GM12878 (cell line): ENCODE results near the gene TFAP2B. TPM values are rescaled to one million over a fixed set of nuclear protein-coding genes. Genes with fewer than 3 reads are reported as not detected.

Experiments
- ATAC-seq: fragments of 200-7000 bp; cut with Tn5 transposase; 3 replicates; pipeline ENCODE4 v1.9.1; 2020; ENCODE audit warnings: mild to moderate bottlenecking, moderate library complexity
- BruUV-seq: library from RNA; stranded (reverse); fragments of 400-500 nt; replicated peaks from 2 replicates; lab custom pipeline; 2021; lab: Mats Ljungman, UMichigan
- CTCF ChIA-PET: fragments of 300-600 bp; sonication (Branson Sonifier 250); formaldehyde crosslinking; extraction: SDS; loops from one replicate; lab custom pipeline; 2021; ENCODE audit warnings: inconsistent platforms; lab: Yijun Ruan, JAX
- POLR2A ChIA-PET: fragments of 350-600 bp; formaldehyde crosslinking; extraction: SDS; loops from one replicate; lab custom pipeline; 2021; ENCODE audit warnings: inconsistent platforms; lab: Charles Lee
- RAD21 ChIA-PET: fragments of 300-600 bp; sonication (Branson Sonifier 250); formaldehyde crosslinking; loops from one replicate; lab custom pipeline; 2023; ENCODE audit warnings: antibody characterized with exemption; ENCODE audit not compliant: unreplicated experiment; lab: Charles Lee
- SMC1A ChIA-PET: fragments of 300-600 bp; sonication (Branson Sonifier 250); formaldehyde crosslinking; loops from one replicate; lab custom pipeline; 2023; ENCODE audit not compliant: unreplicated experiment, uncharacterized antibody; lab: Charles Lee
- DNase-seq: peaks from one replicate; pipeline ENCODE4 v3.0.0-alpha.2; 2011; ENCODE audit warnings: low read depth, low spot score
- FAIRE-seq: peaks from 3 replicates; lab custom pipeline; 2011; peaks lifted over from hg19 to GRCh38; lab: Jason Lieb, UNC
- H2AFZ ChIP-seq: 2 replicates; pipeline ENCODE4 v1.6.0; 2011; ENCODE audit warnings: low read depth, low read length, control low read depth; ENCODE audit not compliant: control insufficient read depth
- H3K27ac ChIP-seq: 2 replicates; pipeline ENCODE4 v1.5.1; 2011; ENCODE audit warnings: control low read depth; ENCODE audit not compliant: control insufficient read depth, insufficient read depth
- H3K27me3 ChIP-seq, 2 experiments: replicated peaks in 1 of 2; 2 replicates each; pipeline versions ENCODE4 v1.6.0 to v1.6.1; 2011; ENCODE audit warnings: low read length in 1 of 2; ENCODE audit not compliant: control insufficient read depth in 2 of 2, insufficient read depth in 2 of 2
- H3K36me3 ChIP-seq, 2 experiments: 2 replicates each; pipeline ENCODE4 v1.5.1; 2011; ENCODE audit warnings: low read length in 1 of 2; ENCODE audit not compliant: control insufficient read depth in 2 of 2, insufficient read depth in 2 of 2
- H3K4me1 ChIP-seq: 2 replicates; pipeline ENCODE4 v1.6.1; 2011; ENCODE audit warnings: mild to moderate bottlenecking, low read length, moderate library complexity, mixed read lengths; ENCODE audit not compliant: control insufficient read depth, insufficient read depth
- H3K4me2 ChIP-seq: 2 replicates; pipeline ENCODE4 v1.6.0; 2011; ENCODE audit warnings: control low read depth; ENCODE audit not compliant: control insufficient read depth, insufficient read depth
- H3K4me3 ChIP-seq: fragments of 200-600 bp; sonication (generic); 2 replicates; pipeline ENCODE4 v1.5.1; 2016
- H3K79me2 ChIP-seq: 2 replicates; pipeline ENCODE4 v1.6.0; 2011; ENCODE audit warnings: low read length; ENCODE audit not compliant: control insufficient read depth, insufficient read depth
- H3K9ac ChIP-seq: 2 replicates; pipeline ENCODE4 v1.8.0; 2011; ENCODE audit warnings: low read length, control low read depth, mixed read lengths; ENCODE audit not compliant: control insufficient read depth, insufficient read depth
- H3K9me3 ChIP-seq: replicated peaks from 3 replicates; pipeline ENCODE4 v1.5.1; 2011; ENCODE audit warnings: mild to moderate bottlenecking, low read length; ENCODE audit not compliant: control insufficient read depth, insufficient read depth
- H4K20me1 ChIP-seq: 2 replicates; pipeline ENCODE4 v1.6.0; 2011; ENCODE audit not compliant: control insufficient read depth, insufficient read depth
- BCLAF1 ChIP-seq: fragments of 450-650 bp; IDR thresholded peaks from 2 replicates; pipeline ENCODE4 v1.6.1; 2017; ENCODE audit warnings: antibody characterized with exemption, mild to moderate bottlenecking, moderate library complexity
- CHD1 ChIP-seq: IDR thresholded peaks from 2 replicates; pipeline ENCODE4 v1.6.1; 2012; ENCODE audit warnings: low read depth, low read length, improper control_type of control experiment
- FOXM1 ChIP-seq: IDR thresholded peaks from 2 replicates; pipeline ENCODE4 v1.6.1; 2012; ENCODE audit warnings: low read depth, mild to moderate bottlenecking, inconsistent platforms, low read length, moderate library complexity
- MTA2 ChIP-seq: fragments of 450-650 bp; IDR thresholded peaks from 2 replicates; pipeline ENCODE4 v1.6.1; 2016; ENCODE audit warnings: low read depth, mild to moderate bottlenecking, moderate library complexity
- MYC ChIP-seq: IDR thresholded peaks from 2 replicates; pipeline ENCODE4 v1.6.1; 2011; ENCODE audit warnings: mild to moderate bottlenecking, low read length, moderate library complexity, inconsistent platforms; ENCODE audit not compliant: insufficient read depth, insufficient replicate concordance, insufficient read length, severe bottlenecking
- NR2C2 ChIP-seq: IDR thresholded peaks from 2 replicates; pipeline ENCODE4 v1.6.1; 2011; ENCODE audit warnings: borderline replicate concordance, low read depth; ENCODE audit not compliant: control insufficient read depth, insufficient read length
- PAX5 ChIP-seq: IDR thresholded peaks from 2 replicates; pipeline ENCODE4 v1.6.1; 2011; ENCODE audit warnings: low read depth, low read length, borderline replicate concordance
- RELB ChIP-seq: fragments of 450-650 bp; IDR thresholded peaks from 2 replicates; pipeline ENCODE4 v1.6.1; 2017; ENCODE audit warnings: low read depth, mild to moderate bottlenecking, moderate library complexity
- SMARCA5 ChIP-seq: fragments of 450-650 bp; IDR thresholded peaks from 2 replicates; pipeline ENCODE4 v1.6.1; 2017; ENCODE audit warnings: mild to moderate bottlenecking
- SPI1 ChIP-seq: IDR thresholded peaks from 2 replicates; pipeline ENCODE4 v1.6.1; 2011; ENCODE audit warnings: low read depth, mild to moderate bottlenecking, low read length, moderate library complexity, borderline replicate concordance; ENCODE audit not compliant: insufficient read depth
- YY1 ChIP-seq: IDR thresholded peaks from 2 replicates; pipeline ENCODE4 v1.6.1; 2011; ENCODE audit warnings: low read depth, mild to moderate bottlenecking, low read length
- ZNF592 ChIP-seq: fragments of 450-650 bp; IDR thresholded peaks from 2 replicates; pipeline ENCODE4 v1.6.1; 2017; ENCODE audit warnings: mild to moderate bottlenecking, moderate library complexity
- WGBS: methylation state at CpG from one replicate; pipeline ENCODE4 v1.1.6; 2016; ENCODE audit warnings: low lambda C conversion rate; ENCODE audit not compliant: insufficient replicate concordance, insufficient coverage; ENCODE audit errors: missing lambda C conversion rate; 5-methylcytosine and 5-hydroxymethylcytosine counted together
- in situ Hi-C: fragments of 300-500 bp; cut with MboI; formaldehyde crosslinking; loops from 9 replicates; pipeline ENCODE4 v1.14.3; 2018; ENCODE audit warnings: mixed read lengths
- intact Hi-C: fragments of 100-400 bp; cut with micrococcal nuclease; formaldehyde crosslinking; loops from one replicate; pipeline ENCODE4 v1.14.2; 2022; ENCODE audit not compliant: unreplicated experiment
- polyA plus RNA-seq, 11 experiments: library from polyadenylated mRNA; depleted of rRNA in 4 of 11; unstranded in 6 of 11; stranded (reverse) in 5 of 11; fragments of >200 nt; fragmentation: Nextera tagmentation in 4 of 11; fragmentation: Illumina TruSeq in 1 of 11; extraction: Ambion mirVana in 4 of 11; extraction: Trizol in 1 of 11; gene quantifications; 1 replicate in 1 of 11; 2 replicates in 10 of 11; pipeline versions ENCODE4 v1.2.1 to v1.2.3, GENCODE V29; 2011 to 2016; ENCODE audit warnings: inconsistent platforms in 2 of 11, missing spikeins in 2 of 11, low read depth in 1 of 11
- total RNA-seq, 4 experiments: library from RNA; depleted of rRNA in 3 of 4; stranded (reverse); fragments of >200 nt in 3 of 4; fragmentation: Illumina TruSeq in 1 of 4; extraction: Trizol in 1 of 4; gene quantifications; 2 replicates each; pipeline versions ENCODE4 v1.2.1 to v1.2.3, GENCODE V29; 2013 to 2021

The TFAP2B gene
- total and polyA plus RNA-seq, 10 of the 15 experiments (the other 5 are each of a cell fraction or from before 2014, with no cell fraction given) = 0.03 to 0.15 (median 0.07) TPM; not detected in 5

DNA sequence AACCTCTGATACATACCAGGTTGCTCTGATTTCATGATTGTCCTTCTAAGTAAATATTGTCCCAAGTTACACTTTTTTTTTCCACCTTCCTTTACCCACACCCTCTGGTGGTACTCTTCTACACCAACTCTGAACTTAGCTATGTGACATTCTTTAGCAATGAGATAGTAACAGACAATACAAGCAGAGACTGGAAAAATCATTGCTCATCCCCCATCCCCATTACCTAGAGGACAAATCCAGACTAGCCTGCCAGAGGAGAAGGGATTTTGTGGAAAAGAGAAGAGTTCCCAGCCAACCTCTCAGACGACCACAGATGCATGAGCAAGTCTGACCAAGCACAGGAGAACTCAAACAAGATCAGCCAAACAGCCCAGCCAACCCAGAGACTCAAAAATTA is 32.8 kb upstream of the TFAP2B start:
- no peak for TF ChIP-seq CHD1
- no peak for TF ChIP-seq RELB
- no peak for TF ChIP-seq SMARCA5
- TF ChIP-seq FOXM1 = no peak
- TF ChIP-seq YY1 = no peak
- TF ChIP-seq MTA2 = no peak
- no peak for TF ChIP-seq SPI1
- TF ChIP-seq PAX5 = no peak
- no peak for TF ChIP-seq MYC
- TF ChIP-seq NR2C2 = no peak
- TF ChIP-seq ZNF592 = no peak
- TF ChIP-seq BCLAF1 = no peak
- SMC1A ChIA-PET = interaction anchor here (0.8 kb wide), 1 partner anchor 130 kb away, joined by 3 read pairs; no protein-coding TSS in a partner anchor
- ATAC-seq (no peak), FAIRE-seq (no peak), DNase-seq (no peak)
- no peaks in the 10 kb centered on the region for H4K20me1 ChIP-seq
- H3K27me3 ChIP-seq = no peaks in the 10 kb centered on the region
- intact Hi-C loops = no loop called here
- POLR2A ChIA-PET = no interaction called here
- H3K27ac ChIP-seq = no peak overlapping the region
- H3K36me3 ChIP-seq = no peaks in the 10 kb centered on the region
- RAD21 ChIA-PET = no interaction called here
- H3K79me2 ChIP-seq = no peaks in the 10 kb centered on the region
- H3K4me1 ChIP-seq = no peaks in the 10 kb centered on the region
- no peak overlapping the region for H2AFZ ChIP-seq
- H3K4me2 ChIP-seq = no peak overlapping the region
- in situ Hi-C loops = no loop called here
- WGBS = 0% methylated on average over 1 of the region's 1 CpG
- no peak overlapping the region for H3K4me3 ChIP-seq
- BruUV-seq = no TSS peak
- CTCF ChIA-PET = no interaction called here
- no peak overlapping the region for H3K9ac ChIP-seq
- no peaks in the 10 kb centered on the region for H3K9me3 ChIP-seq
